HG02884 (cell line): ENCODE measurements around the gene SHISAL2B.
"Not testable (repeated sequence)": the region's sequence is repeated elsewhere in the genome, so short reads cannot be mapped to it uniquely, and the experiment has no call there.

Experiments
- ATAC-seq: cut with Tn5 transposase; IDR thresholded peaks from one replicate; pipeline ENCODE4 v1.9.1; 2021; ENCODE audit warnings: mild to moderate bottlenecking, moderate library complexity; ENCODE audit not compliant: unreplicated experiment

Gene SHISAL2B

DNA sequence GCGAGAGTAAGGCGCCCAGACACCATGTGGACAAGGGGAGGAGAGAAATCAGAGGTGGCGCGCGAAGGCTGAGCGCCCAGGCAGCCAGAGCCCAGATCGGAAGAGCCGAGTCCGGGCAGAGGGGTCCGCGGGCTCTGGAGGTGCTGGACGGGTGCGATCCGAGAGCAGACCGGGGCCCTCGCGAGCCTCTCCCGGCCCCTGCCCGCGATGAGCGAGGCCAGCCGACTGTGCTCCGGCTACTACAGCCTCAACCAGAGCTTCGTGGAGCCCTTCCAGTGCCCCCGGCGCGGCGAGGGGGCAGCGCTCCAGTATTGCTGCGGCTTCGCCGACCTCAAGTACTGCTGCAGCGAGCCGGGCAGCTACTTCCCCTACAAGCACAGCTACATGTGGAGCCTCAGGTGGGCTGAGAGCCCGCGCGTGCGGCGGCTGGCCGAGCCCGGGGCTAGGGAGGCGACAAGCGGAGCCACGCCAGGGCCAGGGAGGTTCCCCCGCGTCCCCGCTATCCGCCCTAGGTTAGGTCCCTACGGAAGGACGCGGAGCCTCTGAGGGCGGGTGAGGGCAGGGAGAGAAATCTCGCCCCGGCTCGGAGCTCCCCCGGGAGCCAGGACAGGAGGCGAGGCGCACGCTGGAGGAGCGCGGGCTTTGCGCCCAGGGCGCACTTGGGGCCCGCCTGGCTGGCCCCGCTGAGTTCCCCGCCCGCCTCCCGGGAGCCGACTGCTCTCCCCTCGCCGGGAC is at the start of gene SHISAL2B:
Gene SHISAL2B (plus strand): TSS at position 87 of the 735 bp plus-strand sequence. CDS start 121 bp downstream, at position 208.
- ATAC-seq: no peak

DNA sequence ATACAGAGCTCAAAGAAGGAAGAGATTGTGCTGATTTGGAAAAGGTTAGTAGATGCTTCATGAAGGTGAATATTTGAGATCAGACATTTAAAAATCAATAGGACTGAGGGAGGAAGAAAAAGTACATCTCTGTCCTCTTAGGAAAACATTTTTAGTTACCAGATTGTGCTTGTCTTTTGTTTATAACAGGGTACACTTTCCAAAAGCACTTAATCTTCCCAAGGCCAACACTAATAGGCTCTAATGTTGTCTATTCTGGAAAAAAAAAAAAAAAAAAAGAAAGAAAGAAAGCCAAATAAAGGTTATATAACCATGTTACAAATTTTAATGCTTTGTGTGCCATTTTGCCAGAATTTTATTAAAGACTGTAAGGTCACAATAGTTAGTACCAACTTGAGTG is 45.5 kb upstream of the SHISAL2B start:
- ATAC-seq: no peak

DNA sequence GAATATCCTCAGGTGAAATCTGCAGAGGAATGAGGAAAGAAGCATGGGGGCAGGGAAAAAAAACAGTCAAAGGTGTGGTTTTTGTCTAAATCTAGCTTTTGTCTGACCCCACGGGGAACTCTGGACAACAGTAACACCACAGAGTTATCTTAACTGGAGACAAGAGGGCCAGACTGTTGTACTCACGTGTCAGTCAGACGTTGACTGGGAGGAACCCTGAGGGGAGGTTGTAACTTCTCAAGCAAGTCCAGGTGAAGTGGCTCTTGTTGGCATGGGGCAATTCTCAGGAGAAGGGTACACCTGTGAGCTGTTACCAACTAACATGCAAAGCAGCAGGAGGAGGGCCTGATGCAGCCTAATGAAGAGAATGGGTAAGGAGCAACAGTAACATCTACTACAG is 44.1 kb upstream of the SHISAL2B start:
- ATAC-seq: no peak

DNA sequence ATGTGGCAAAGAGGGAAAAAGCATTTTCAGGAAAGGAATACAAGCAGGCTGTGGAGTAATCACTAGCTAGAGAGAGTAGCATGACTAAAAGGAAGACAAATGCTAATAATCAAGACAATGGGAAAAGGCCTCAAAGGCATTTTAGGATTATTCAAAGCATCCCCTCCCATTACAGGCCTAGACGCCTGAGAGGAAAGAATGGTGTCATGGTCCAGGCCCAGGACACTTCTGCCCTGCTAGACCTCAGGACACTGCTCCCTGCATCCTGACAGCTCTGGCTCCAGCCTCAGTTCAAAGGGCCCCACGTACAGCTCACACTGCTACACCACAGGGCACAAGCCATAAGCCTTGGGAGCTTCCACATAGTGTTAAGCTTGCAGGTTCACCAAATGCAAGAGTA is 40.8 kb upstream of the SHISAL2B start:
- ATAC-seq: no peak

DNA sequence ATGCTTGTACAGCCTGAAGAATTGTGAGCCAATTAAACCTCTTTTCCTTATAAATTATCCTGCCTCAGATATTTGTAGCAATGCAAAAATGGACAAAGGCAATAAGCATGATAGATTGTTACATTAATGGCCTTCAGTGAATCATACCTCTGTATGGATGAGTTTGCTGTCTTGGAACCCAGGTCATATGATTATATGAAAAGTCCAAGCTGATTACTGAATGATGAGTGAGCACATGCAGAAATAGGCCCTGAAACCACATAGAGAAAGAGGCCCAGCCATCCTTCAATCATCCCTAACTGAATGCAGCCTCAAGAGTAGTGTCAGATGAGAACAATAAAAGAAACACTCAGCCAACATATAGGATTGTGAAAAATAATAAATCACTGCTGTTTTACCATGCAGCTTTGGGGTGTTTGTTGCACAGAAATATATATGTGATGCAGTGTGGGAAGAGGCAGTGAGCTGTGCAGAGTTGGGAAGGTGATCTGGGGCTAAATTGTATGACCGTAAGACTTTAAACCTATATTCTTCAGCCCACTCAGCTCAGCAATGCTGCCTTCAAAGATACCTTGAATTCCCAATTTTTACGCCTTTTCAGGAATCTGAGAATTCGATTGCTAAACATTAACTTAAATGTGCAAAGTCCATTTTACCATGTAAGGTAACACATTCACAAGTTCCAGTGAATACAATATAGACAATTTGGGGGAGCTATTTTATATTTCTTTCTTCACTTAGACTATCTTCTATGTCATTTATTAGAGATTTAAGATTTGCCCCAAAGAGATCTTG is 36.3 kb upstream of the SHISAL2B start:
- no peak for ATAC-seq

DNA sequence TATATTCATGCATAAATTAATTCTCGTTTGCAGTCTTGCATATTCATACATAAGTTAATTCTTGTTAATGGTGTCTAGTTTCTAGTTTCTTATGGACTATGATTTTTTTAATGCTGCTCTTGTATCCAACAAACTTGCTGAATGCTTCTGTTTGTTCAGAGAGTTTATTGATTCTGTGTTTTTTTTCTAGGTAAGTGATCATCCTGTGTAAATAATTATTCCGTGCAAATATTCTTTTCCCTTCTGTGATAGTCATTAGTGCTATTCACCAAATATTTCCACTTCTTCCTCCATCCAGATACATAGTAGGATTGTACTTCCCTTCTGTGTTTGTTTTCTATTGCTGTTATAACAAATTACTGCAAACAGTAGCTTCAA is 35.8 kb upstream of the SHISAL2B start:
- no peak for ATAC-seq

DNA sequence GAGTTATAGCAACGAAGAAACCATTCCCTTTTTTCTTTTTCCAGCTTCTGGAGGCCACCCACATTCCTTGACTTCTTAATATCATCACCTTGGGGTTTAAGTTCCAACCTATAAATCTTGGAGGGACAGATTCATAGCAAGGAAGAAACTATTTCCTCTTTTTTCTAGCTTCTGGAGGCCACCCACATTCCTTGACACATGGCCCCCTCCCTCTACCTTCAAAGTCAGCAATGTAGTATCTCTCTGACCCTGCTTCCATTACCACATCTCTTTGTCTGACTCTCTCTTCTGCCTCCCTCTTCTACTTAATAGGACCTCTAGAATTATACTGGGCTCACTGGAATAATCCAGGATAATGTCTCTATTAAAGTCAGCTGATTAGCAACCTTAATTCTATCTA is 34.7 kb upstream of the SHISAL2B start:
- ATAC-seq: no peak

DNA sequence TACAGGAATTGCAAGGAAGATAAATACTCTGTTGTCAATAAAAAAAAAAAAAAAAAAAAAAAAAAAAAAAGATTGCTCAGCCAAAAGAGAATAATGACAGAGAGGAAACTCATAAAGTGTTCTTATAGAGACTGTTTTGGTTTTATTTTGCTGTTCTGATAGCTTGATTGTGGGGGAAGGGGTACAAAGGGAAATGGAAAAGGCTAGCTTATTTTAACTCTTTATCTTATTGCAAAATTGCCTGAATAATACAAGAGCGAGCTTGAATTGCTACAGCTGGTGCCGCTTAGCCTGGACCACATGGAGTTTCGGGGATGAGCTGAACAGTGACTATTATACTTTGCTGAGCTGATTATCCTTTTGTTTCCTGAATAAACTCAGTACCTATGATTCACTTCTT is 31.0 kb upstream of the SHISAL2B start:
- no peak for ATAC-seq

DNA sequence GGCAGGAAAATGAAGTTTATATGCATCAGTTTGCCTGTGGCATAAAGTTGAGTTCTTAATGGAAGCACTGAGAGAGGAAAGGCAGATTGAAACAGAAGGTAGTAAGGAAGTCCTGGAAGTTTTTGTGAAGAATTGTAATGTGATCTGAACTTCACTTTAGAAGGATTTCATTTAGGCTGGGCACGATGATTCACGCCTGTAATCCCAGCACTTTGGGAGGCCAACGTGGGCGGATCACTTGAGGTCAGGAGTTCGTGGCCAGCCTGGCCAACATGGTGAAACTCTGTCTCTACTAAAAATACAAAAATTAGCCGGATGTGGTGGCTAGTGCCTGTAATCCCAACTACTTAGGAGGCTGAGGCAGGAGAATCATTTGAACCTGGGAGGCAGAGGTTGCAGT is 27.1 kb upstream of the SHISAL2B start:
- not testable (repeated sequence) for ATAC-seq

DNA sequence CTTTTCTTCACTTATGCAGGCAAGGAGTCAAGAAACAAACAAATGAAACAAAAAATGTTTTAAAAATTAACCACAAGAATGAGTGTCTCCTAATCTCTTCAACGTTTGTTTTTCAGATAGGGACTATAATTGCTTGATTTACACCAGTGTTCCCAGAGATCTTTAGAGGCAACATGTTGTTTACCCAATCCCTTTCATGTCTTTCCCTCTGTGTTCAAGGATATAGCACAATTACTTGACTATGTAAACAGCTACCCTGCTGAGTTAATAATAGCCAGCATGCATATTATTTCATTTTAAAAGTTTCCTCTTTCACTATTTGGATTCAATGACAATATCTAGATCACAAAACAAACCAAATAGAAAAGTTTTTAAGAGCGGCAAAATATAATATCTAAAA is 25.1 kb upstream of the SHISAL2B start:
- no peak for ATAC-seq

DNA sequence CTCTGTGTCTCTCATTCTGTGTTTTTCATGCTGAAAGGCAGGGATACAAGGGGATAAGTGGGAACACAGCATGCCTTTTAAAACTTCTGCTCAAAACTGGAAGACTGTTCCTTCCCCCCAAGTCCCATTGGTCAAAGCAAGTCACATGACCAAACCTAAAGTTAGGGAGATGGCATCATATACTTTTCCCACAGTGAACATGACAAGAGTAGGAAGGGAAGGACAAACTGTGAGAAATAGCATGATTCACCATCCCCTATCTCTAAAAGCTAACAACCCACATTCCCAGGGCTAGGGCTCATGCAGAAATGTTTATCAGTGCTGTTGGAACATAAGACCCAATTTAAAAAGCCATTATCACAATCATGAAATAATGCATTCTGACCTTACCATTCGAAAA is 24.2 kb upstream of the SHISAL2B start:
- ATAC-seq: no peak

DNA sequence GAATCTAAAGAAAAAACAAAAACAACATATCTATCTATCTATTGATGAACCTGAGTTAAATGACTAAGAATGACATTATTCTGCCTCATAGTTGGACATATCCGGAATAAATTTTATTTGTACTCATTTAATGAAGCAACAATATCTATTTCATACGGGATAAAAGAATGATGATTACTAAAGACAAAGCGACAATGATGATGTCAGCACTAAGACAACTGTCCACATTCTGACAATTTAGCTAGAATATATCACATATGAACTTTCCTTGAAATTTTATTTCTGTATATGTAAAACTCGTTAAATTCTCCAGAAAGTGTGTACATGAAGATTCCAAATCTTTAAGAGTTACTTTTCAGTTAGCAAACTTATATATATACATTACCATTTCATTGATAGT is 23.2 kb upstream of the SHISAL2B start:
- ATAC-seq: no peak

DNA sequence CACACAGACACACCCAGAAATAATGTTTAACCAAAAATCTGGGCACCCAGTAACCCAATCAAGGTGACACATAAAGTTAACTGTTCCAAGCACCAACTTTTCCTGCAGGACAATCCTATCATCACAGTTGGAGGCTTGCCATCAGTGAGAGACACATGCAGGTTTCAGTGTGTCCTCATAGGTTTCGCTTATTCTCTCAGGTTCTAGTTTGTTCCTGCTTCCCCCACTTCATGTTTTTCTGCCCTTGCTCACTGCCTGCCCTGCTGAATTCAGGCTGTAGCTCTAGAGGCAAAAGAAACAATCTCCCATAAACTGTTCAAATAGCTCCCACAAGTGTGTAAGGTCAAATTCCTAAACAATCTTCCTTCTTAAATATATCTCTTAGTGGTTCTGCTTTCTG is 20.0 kb upstream of the SHISAL2B start:
- no peak for ATAC-seq

DNA sequence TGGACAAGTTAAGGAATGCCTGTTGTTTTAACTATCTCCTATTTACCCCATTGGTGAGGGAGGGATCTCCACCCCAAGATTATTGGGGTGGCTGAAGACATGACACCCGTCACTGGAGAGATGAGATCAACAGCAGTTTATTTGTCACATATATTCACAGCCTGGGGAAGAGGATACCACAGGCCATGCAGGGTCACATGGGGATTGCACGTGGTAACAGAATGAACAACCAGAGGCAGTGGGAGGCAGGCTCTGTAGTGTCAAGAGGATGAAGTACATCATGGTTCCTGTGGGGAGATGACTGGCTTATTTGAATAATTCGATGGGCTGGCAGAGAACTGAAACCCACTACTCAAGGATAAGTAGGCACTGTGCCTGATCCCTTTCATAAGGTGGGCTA is 18.6 kb upstream of the SHISAL2B start:
- no peak for ATAC-seq

DNA sequence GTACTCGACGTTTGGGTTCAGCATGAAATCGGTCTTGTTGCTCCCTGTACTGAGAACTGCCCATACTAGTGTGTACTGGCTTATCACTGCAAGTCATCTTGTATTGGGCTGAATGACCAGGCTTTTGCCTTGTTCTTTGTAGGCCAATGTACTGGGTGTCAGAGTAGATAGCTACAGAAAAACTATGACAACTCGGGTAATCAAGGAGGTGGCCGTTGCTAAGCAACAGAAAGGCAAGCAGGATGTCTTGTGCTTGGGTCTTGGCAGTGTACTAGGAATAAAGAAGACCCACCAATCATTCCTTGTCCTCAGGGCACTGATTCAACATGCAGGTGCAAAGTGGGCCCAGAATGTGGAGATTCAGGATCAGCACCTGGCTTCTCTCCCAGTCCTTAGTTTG is 11.9 kb upstream of the SHISAL2B start:
- no peak for ATAC-seq

DNA sequence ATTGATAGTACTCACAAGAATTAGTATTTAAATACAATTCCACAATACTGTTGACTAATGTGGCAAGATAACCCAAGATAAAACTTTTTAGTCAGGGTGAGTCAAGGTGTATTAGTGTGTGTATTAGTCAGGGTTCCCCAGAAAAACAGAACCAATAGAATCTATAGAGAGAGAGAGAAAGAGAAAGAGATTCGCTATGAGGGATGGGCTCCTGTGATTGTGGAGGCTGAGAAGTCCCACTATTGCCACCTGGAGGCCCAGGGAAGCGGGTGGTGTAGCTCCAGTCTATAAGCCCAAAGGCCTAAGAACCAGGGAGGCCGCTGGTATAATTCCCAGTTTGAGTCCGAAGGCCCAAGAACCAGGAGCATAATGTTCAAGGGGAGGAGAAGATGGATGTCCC is 10.0 kb upstream of the SHISAL2B start:
- ATAC-seq: no peak

DNA sequence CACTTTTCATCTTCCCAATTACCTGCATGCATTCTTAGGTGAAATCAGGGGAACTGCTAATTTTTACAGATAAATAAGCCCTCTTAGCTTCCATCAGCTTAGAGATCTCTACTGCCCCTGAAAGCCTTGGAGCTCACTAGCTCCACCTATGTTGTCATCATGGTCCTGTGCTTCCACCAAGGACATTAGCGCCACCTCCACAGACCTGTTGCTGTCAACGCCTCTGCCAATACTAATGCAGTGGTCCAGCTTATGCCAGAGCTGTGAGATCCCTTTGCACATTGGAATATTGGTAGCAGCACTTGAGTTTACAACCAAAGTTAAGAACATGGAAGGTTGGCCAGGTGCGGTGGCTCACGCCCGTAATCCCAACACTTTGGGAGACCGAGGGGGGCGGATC is 7.7 kb upstream of the SHISAL2B start:
- ATAC-seq: no peak

DNA sequence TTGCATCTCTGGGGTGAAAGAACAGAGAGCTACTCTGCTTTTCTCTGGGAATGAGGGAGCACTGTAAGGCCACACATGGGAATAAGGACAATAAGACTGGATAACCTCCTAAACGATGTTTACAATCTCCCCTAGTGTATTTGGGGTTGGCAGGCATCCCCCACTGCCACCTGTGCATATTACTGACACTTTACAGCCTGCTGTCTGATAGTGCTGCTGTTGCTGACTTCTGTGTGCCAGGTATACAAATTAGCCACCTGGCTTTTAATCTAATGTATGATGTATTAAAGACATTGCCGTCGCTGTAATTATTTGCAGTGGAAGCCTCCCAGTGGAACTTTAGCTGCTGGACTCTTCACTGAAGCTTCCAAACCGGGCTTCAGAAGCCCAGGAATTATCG is 4.4 kb upstream of the SHISAL2B start:
- ATAC-seq: no peak

DNA sequence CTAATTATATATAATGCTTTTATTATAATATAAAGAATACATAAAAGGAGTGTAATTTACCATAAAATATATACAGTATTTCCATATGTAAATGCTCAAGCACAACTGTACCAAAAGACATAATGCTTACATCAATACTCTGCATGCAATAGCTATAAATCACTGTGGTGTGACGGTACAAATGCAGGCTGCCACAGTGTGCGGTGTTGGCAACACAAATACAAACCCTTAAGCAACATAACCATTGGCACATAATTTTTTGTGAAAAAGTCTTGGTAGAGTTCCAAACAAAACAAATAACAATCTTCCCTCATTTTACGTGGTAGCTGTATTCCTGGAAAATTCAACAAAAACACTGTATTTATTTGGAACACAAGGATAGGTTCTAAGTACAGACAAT is 1.9 kb upstream of the SHISAL2B start:
- no peak for ATAC-seq

DNA sequence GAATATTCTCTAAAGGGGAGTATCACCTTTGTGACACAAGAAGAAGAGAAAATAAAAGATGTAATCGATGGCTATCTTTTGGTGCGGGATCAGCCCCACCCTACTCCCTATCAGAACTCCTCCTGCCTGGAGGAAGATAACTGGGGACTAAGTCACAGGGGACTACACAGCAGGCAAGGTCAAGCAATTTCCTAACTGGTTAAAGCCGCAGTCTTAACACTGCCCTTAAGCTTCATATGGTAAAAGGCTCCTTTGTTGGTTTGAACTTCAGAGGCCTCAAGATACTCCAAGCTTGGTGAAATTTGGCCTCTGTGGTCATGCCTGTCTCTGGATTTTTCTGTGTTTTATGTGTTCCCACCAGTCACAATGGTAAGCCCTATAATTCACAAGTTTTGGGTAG is 1.3 kb upstream of the SHISAL2B start:
- no peak for ATAC-seq

DNA sequence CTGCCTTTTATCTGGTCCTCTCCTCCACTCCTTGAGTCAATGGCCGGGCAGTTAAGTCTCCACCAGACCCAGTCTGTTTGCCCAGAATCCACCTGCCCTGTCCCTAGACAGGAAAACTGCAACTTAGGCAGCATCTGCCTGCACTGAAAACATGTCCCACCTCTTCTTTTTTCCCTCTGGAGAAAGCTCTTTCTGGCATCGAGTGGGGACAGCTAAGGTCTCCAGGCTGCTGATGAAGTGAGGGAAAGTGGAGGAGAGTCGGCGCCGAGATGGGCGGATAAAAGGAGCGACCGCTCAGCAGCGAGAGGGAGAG is 243 bp upstream of the SHISAL2B start:
- no peak for ATAC-seq

DNA sequence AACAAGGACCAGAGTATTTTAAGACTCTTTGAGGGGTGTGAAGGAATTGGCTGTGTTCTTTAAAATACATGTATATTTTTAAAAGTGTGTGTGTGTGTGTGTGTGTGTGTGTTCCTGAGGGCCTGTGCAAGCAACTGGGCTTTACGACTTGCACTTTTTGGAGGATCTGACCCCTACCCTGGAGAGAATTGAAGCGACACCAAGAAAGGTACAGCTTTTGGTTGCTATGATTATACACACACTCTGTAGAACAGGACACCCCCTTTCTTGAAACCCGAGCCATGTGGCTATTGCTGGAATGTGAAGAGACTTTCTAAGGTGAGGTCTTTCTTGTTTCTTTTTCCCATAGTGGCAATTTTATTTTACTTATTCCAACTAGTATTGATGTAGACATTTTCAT is 988 bp downstream of the SHISAL2B start:
- no peak for ATAC-seq

DNA sequence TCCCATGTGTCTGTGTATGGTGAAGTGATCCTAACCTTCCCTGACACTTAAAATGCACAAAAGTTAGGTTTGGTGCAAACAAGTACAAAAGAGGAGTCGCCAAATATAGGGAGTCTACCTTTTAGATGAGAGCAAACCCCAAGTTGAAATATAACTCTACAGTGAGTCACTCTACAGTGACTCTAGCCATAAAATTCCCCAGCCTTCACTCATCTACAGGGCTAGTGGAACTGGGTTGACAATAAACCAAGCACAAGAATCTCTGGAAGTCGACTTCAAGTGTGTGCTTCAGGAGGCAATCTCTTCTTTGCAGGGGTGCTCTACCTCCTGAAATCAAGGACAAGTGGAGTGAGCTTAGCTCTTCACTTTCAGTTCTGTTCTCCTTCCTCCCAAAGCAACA is 3.3 kb downstream of the SHISAL2B start:
- no peak for ATAC-seq
